Measurements from ENCODE around the gene KANTR.

The KANTR gene

DNA sequence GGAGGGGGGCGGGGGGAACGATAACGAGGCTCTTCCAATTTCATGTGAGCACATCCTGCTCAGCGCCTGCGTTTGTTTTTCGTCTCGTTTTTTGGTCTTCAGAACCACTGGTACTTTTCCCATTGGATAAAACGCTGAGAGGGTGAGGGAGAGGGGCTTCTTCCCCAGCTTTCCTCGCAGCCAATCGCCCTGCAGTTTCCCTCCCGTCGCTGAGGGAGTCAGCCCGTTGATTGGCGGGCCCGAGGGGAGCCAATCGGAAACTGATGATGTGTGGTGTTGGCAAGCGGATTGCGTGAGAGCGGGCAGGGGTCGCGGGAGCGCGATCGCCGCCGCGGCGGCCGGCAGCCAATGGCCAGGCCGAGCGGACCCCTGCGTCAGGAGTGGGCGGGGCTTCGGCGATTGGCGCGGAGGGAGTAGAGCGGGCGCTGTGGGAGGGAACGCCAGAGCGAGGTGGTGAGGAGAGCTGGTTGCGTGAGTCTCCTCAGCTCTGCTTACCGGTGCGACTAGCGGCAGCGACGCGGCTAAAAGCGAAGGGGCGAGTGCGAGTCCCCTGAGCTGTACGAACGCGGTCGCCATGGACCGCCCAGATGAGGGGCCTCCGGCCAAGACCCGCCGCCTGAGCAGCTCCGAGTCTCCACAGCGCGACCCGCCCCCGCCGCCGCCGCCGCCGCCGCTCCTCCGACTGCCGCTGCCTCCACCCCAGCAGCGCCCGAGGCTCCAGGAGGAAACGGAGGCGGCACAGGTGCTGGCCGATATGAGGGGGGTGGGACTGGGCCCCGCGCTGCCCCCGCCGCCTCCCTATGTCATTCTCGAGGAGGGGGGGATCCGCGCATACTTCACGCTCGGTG is 11.8 kb upstream of the KANTR start, which contains the start of gene TSPYL2:
Gene TSPYL2, plus strand, starts transcription at position 443 of the 848 bp plus-strand sequence. Its CDS starts 132 bp downstream, at position 575.
- TF ChIP-seq TAF1 (IDR thresholded peaks at IDR 0.05; ENCODE audit: borderline replicate concordance, insufficient read depth, low read length) (peak; percentile 68; the same call in 1 of the 2 replicates), FOXP2 (optimal IDR thresholded peaks at IDR 0.05; ENCODE audit: borderline replicate concordance, extremely low read depth, extremely low read length, insufficient read depth) (no peak), POLR2AphosphoS5 (IDR thresholded peaks at IDR 0.05; ENCODE audit: low read depth, low read length) (peak; percentile 87)

DNA sequence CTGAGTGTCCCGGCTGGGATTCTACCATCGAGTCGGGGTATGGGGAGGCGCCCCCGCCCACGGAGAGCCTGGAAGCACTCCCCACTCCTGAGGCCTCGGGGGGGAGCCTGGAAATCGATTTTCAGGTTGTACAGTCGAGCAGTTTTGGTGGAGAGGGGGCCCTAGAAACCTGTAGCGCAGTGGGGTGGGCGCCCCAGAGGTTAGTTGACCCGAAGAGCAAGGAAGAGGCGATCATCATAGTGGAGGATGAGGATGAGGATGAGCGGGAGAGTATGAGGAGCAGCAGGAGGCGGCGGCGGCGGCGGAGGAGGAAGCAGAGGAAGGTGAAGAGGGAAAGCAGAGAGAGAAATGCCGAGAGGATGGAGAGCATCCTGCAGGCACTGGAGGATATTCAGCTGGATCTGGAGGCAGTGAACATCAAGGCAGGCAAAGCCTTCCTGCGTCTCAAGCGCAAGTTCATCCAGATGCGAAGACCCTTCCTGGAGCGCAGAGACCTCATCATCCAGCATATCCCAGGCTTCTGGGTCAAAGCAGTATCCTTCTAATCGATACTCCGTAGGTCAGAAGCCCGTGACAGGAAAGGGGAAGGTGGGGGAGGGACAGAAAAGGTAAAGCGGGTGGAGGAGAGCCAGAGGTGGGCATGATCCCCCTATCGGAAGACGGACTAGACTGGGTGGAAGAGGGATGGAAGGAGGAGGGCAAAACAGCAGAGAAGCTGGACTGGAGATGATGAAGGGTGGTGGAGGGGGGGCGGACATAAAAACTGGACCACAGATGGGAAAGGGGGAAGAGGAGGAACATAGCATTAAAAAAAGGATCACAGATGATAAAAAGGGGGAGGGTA is 10.9 kb upstream of the KANTR start:
- no peak for TF ChIP-seq SIN3A (IDR thresholded peaks at IDR 0.05; ENCODE audit: borderline replicate concordance, insufficient read depth, low read length)
- no peak for TF ChIP-seq POLR2AphosphoS5 (IDR thresholded peaks at IDR 0.05; ENCODE audit: low read depth, low read length)
- no peak for TF ChIP-seq TAF1 (IDR thresholded peaks at IDR 0.05; ENCODE audit: borderline replicate concordance, insufficient read depth, low read length)
- TF ChIP-seq FOXP2 (optimal IDR thresholded peaks at IDR 0.05; ENCODE audit: borderline replicate concordance, extremely low read depth, extremely low read length, insufficient read depth) = no peak
- TF ChIP-seq, protein P1, sequence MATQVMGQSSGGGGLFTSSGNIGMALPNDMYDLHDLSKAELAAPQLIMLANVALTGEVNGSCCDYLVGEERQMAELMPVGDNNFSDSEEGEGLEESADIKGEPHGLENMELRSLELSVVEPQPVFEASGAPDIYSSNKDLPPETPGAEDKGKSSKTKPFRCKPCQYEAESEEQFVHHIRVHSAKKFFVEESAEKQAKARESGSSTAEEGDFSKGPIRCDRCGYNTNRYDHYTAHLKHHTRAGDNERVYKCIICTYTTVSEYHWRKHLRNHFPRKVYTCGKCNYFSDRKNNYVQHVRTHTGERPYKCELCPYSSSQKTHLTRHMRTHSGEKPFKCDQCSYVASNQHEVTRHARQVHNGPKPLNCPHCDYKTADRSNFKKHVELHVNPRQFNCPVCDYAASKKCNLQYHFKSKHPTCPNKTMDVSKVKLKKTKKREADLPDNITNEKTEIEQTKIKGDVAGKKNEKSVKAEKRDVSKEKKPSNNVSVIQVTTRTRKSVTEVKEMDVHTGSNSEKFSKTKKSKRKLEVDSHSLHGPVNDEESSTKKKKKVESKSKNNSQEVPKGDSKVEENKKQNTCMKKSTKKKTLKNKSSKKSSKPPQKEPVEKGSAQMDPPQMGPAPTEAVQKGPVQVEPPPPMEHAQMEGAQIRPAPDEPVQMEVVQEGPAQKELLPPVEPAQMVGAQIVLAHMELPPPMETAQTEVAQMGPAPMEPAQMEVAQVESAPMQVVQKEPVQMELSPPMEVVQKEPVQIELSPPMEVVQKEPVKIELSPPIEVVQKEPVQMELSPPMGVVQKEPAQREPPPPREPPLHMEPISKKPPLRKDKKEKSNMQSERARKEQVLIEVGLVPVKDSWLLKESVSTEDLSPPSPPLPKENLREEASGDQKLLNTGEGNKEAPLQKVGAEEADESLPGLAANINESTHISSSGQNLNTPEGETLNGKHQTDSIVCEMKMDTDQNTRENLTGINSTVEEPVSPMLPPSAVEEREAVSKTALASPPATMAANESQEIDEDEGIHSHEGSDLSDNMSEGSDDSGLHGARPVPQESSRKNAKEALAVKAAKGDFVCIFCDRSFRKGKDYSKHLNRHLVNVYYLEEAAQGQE (IDR thresholded peaks at IDR 0.05; ENCODE audit: insufficient read depth in 1 of 2, low read depth in 2 of 2, low read length in 2 of 2) = no peak

DNA sequence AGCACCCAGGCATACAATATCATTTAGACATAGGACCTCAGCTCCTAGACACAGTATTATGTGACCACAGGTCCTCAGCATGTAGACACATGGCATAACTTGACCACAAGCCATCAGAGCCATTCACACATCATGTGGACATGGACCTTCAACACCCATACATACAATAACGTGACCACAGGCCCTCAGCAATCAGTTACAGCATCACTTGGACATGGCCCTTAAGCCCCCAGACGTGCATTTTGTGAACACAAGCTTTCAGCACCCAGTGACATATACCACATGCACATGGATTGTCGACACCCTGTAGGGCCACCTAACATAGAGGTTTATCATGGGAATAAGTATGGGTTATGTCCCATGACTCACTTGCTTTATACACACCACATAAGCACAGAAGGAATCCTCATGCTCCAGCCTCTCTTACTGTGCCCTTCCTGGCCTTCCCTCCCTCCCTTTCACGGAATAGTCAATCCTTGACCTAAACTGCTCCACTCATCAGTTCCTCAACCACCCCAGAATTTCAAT is 9.8 kb upstream of the KANTR start:
- TF ChIP-seq SIN3A (IDR thresholded peaks at IDR 0.05; ENCODE audit: borderline replicate concordance, insufficient read depth, low read length) (no peak), POLR2AphosphoS5 (IDR thresholded peaks at IDR 0.05; ENCODE audit: low read depth, low read length) (no peak), FOXP2 (optimal IDR thresholded peaks at IDR 0.05; ENCODE audit: borderline replicate concordance, extremely low read depth, extremely low read length, insufficient read depth) (no peak)
- TF ChIP-seq, protein P1 (IDR thresholded peaks at IDR 0.05; ENCODE audit: insufficient read depth in 1 of 2, low read depth in 2 of 2, low read length in 2 of 2) = no peak

DNA sequence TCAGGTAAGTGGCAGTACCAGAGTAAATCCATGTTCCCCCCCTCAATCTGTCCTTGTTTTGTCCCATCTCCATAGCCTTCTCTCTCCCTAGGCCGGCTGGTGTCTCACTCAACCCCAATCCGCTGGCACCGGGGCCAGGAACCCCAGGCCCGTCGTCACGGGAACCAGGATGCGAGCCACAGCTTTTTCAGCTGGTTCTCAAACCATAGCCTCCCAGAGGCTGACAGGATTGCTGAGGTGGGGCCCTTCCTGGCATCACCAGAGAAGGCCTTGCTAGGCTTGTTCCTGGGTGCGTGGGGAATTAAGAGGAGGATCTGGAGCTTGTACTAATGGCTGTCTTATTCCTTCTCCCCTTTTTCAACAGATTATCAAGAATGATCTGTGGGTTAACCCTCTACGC is 9.1 kb upstream of the KANTR start:
- no peak for TF ChIP-seq FOXP2 (optimal IDR thresholded peaks at IDR 0.05; ENCODE audit: borderline replicate concordance, extremely low read depth, extremely low read length, insufficient read depth)
- TF ChIP-seq SIN3A (IDR thresholded peaks at IDR 0.05; ENCODE audit: borderline replicate concordance, insufficient read depth, low read length) = no peak
- no peak for TF ChIP-seq TAF1 (IDR thresholded peaks at IDR 0.05; ENCODE audit: borderline replicate concordance, insufficient read depth, low read length)
- TF ChIP-seq POLR2AphosphoS5 (IDR thresholded peaks at IDR 0.05; ENCODE audit: low read depth, low read length) = no peak
- TF ChIP-seq, protein P1 (IDR thresholded peaks at IDR 0.05; ENCODE audit: insufficient read depth in 1 of 2, low read depth in 2 of 2, low read length in 2 of 2) = no peak

DNA sequence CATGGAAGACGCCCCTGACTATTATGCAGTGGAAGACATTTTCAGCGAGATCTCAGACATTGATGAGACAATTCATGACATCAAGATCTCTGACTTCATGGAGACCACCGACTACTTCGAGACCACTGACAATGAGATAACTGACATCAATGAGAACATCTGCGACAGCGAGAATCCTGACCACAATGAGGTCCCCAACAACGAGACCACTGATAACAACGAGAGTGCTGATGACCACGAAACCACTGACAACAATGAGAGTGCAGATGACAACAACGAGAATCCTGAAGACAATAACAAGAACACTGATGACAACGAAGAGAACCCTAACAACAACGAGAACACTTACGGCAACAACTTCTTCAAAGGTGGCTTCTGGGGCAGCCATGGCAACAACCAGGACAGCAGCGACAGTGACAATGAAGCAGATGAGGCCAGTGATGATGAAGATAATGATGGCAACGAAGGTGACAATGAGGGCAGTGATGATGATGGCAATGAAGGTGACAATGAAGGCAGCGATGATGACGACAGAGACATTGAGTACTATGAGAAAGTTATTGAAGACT is 8.2 kb upstream of the KANTR start:
- TF ChIP-seq FOXP2 (optimal IDR thresholded peaks at IDR 0.05; ENCODE audit: borderline replicate concordance, extremely low read depth, extremely low read length, insufficient read depth) = no peak
- TF ChIP-seq SIN3A (IDR thresholded peaks at IDR 0.05; ENCODE audit: borderline replicate concordance, insufficient read depth, low read length) = no peak
- TF ChIP-seq, protein P1 (IDR thresholded peaks at IDR 0.05; ENCODE audit: insufficient read depth in 1 of 2, low read depth in 2 of 2, low read length in 2 of 2) = no peak
- TF ChIP-seq TAF1 (IDR thresholded peaks at IDR 0.05; ENCODE audit: borderline replicate concordance, insufficient read depth, low read length) = no peak
- no peak for TF ChIP-seq POLR2AphosphoS5 (IDR thresholded peaks at IDR 0.05; ENCODE audit: low read depth, low read length)

All from PFSK-1 (cell line).